Mammary epithelial cell (primary cell): ENCODE data around the gene PHF24.

Experiments used
- EZH2 ChIP-seq: IDR thresholded peaks from 2 replicates; pipeline ENCODE4 v1.6.1; 2012; ENCODE audit warnings: low read length, inconsistent platforms, borderline replicate concordance
- TF ChIP-seq, protein P1 (sequence below), 2 donors: IDR thresholded peaks in 1 of 2; conservative IDR thresholded peaks in 1 of 2; 2 replicates each; pipeline ENCODE4 v1.5.1; 2011 to 2012; ENCODE audit warnings: inconsistent platforms in 2 of 2, low read length in 2 of 2, mild to moderate bottlenecking in 2 of 2, control low read depth in 1 of 2, low read depth in 1 of 2; ENCODE audit not compliant: insufficient read depth in 1 of 2; ENCODE audit errors: extremely low read depth in 1 of 2

DNA sequence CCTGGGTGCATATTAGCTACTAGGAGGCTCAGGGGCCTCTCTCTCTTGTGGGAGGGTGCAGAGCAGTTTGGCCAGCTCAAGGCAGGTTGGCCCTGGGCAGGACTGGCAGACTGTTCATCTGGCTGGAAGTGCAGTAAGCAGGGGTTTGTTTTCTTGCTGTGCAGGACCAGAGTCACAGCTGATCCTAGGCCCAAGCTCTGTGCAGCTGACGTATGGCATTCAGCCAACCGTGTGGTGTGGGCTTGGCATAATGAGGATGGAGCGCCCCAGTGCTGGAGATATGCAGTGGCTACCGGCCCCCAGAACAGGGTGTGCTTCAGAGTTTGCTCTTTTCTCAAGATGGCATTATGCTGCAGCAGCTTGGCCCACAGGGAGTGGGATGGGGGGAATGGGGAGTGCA is 31.0 kb upstream of the PHF24 start:
- TF ChIP-seq, protein P1, sequence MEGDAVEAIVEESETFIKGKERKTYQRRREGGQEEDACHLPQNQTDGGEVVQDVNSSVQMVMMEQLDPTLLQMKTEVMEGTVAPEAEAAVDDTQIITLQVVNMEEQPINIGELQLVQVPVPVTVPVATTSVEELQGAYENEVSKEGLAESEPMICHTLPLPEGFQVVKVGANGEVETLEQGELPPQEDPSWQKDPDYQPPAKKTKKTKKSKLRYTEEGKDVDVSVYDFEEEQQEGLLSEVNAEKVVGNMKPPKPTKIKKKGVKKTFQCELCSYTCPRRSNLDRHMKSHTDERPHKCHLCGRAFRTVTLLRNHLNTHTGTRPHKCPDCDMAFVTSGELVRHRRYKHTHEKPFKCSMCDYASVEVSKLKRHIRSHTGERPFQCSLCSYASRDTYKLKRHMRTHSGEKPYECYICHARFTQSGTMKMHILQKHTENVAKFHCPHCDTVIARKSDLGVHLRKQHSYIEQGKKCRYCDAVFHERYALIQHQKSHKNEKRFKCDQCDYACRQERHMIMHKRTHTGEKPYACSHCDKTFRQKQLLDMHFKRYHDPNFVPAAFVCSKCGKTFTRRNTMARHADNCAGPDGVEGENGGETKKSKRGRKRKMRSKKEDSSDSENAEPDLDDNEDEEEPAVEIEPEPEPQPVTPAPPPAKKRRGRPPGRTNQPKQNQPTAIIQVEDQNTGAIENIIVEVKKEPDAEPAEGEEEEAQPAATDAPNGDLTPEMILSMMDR (conservative IDR thresholded peaks at IDR 0.05 in 1 of 2, IDR thresholded peaks at IDR 0.05 in 1 of 2; ENCODE audit: extremely low read depth in 1 of 2, insufficient read depth in 1 of 2, low read depth in 1 of 2, low read length in 2 of 2): no peak
- TF ChIP-seq EZH2: no peak
